ENCODE measurements around the gene GPC6.
A peak's percentile ranks its signal among the peaks of the same experiment; 100 is the strongest.

The GPC6 gene

DNA sequence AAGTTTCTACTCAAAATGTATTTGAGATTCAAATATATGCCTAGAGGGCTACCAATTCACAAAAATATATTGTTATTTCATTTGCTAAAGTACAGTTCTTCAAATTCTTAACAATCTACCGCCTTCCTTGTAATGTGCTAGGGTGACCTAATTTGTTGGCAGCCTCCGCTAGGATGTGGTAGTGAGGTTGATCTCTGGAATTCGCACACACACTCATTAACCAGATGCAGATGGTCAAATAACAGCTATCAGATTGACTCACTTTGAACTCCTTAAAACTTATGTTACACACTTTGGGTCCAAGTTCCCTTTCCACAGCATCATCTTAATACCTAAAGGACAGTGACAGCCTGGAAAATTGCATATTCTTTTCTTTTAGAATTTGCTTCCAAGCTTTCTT, 885.6 kb downstream of the GPC6 start:
- no peaks in the 10 kb centered on the region for H3K27me3 ChIP-seq (ENCODE audit: control insufficient read depth in 1 of 2, insufficient read depth in 1 of 2, low read length in 2 of 2)
- H3K4me3 ChIP-seq (ENCODE audit: insufficient read depth in 1 of 2, low read depth in 1 of 2, low read length in 2 of 2) = no peak overlapping the region
- H2AFZ ChIP-seq (ENCODE audit: low read depth, low read length) = no peak overlapping the region
- no peak overlapping the region for H3K14ac ChIP-seq (ENCODE audit: low read length in 2 of 2)
- H4K91ac ChIP-seq (ENCODE audit: low read length) = no peak overlapping the region
- H3K4me1 ChIP-seq (ENCODE audit: control insufficient read depth, insufficient read depth, low read depth, low read length) = peaks cover 1% of the 10 kb centered on the region
- H3K9ac ChIP-seq (ENCODE audit: low read length) = peak overlapping the region; percentile 36
- no peak overlapping the region for H3K23ac ChIP-seq (ENCODE audit: low read length in 2 of 2)
- no peak overlapping the region for H3K4me2 ChIP-seq (ENCODE audit: low read length, poor library complexity, severe bottlenecking)
- H2BK15ac ChIP-seq (ENCODE audit: low read depth, poor library complexity, severe bottlenecking) = no peak overlapping the region
- H4K8ac ChIP-seq (ENCODE audit: low read length) = no peak overlapping the region
- no peaks in the 10 kb centered on the region for H3K79me1 ChIP-seq (replicated peaks; ENCODE audit: low read length, poor library complexity, severe bottlenecking)
- H2AK5ac ChIP-seq (ENCODE audit: low read length, severe bottlenecking) = no peak overlapping the region
- peak; percentile 64 for DNase-seq
- no peaks in the 10 kb centered on the region for H3K36me3 ChIP-seq (ENCODE audit: control insufficient read depth in 1 of 2, insufficient read depth in 2 of 2, low read depth in 1 of 2, low read length in 2 of 2)
- no peak overlapping the region for H3K4ac ChIP-seq (ENCODE audit: low read depth in 1 of 2, low read length in 2 of 2)
- H2BK12ac ChIP-seq (ENCODE audit: low read length in 2 of 2) = no peak overlapping the region
- WGBS = 46% methylated on average over 2 of the region's 3 CpGs
- no peak overlapping the region for H3K18ac ChIP-seq (ENCODE audit: low read depth in 1 of 2, low read length in 2 of 2)
- no peak overlapping the region for H2BK120ac ChIP-seq (ENCODE audit: low read depth, low read length)
- peak overlapping the region; percentile 92 for H3K27ac ChIP-seq (ENCODE audit: low read length, poor library complexity, severe bottlenecking)
- H3K9me3 ChIP-seq (ENCODE audit: control insufficient read depth, low read length) = no peaks in the 10 kb centered on the region
- H2BK5ac ChIP-seq (ENCODE audit: low read depth, low read length, poor library complexity, severe bottlenecking) = no peak overlapping the region

DNA sequence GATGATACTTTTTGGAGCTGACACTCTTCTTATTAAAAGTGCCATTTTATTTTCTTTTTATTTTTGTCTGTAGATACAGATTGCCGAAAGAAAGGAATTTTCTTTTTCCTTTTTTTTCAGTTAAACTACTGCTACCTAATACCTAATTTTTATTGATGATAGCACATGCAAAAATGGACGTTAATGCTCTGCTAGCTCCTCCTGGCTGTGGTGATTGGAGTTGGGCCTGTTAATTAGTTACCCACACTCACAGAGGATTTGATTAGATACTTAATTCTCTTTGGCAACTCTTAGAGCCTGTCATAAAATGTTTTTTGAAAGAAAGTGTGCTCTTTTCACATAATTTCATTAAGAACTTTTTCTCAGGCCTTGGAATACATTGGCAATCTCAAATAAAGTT, 886.1 kb downstream of the GPC6 start:
- Histone ChIP-seq H3K4me2 (ENCODE audit: low read length, poor library complexity, severe bottlenecking) (no peak overlapping the region), H3K4me1 (ENCODE audit: control insufficient read depth, insufficient read depth, low read depth, low read length) (peaks cover 1% of the 10 kb centered on the region), H4K8ac (ENCODE audit: low read length) (no peak overlapping the region), H3K9me3 (ENCODE audit: control insufficient read depth, low read length) (no peaks in the 10 kb centered on the region), H2BK12ac (ENCODE audit: low read length in 2 of 2) (no peak overlapping the region), H3K4ac (ENCODE audit: low read depth in 1 of 2, low read length in 2 of 2) (no peak overlapping the region), H3K79me1 (replicated peaks; ENCODE audit: low read length, poor library complexity, severe bottlenecking) (no peaks in the 10 kb centered on the region), H2BK15ac (ENCODE audit: low read depth, poor library complexity, severe bottlenecking) (no peak overlapping the region), H3K9ac (ENCODE audit: low read length) (peak overlapping the region; percentile 36), H2BK120ac (ENCODE audit: low read depth, low read length) (no peak overlapping the region), H3K27ac (ENCODE audit: low read length, poor library complexity, severe bottlenecking) (peak overlapping the region; percentile 92), H3K4me3 (ENCODE audit: insufficient read depth in 1 of 2, low read depth in 1 of 2, low read length in 2 of 2) (no peak overlapping the region), H3K14ac (ENCODE audit: low read length in 2 of 2) (no peak overlapping the region), H2BK5ac (ENCODE audit: low read depth, low read length, poor library complexity, severe bottlenecking) (no peak overlapping the region), H3K27me3 (ENCODE audit: control insufficient read depth in 1 of 2, insufficient read depth in 1 of 2, low read length in 2 of 2) (no peaks in the 10 kb centered on the region), H4K91ac (ENCODE audit: low read length) (no peak overlapping the region), H2AK5ac (ENCODE audit: low read length, severe bottlenecking) (no peak overlapping the region), H2AFZ (ENCODE audit: low read depth, low read length) (no peak overlapping the region), H3K23ac (ENCODE audit: low read length in 2 of 2) (no peak overlapping the region), H3K36me3 (ENCODE audit: control insufficient read depth in 1 of 2, insufficient read depth in 2 of 2, low read depth in 1 of 2, low read length in 2 of 2) (no peaks in the 10 kb centered on the region), H3K18ac (ENCODE audit: low read depth in 1 of 2, low read length in 2 of 2) (no peak overlapping the region)
- no peak for DNase-seq
- WGBS = no CpG with 5 or more reads among the region's 2 CpGs

DNA sequence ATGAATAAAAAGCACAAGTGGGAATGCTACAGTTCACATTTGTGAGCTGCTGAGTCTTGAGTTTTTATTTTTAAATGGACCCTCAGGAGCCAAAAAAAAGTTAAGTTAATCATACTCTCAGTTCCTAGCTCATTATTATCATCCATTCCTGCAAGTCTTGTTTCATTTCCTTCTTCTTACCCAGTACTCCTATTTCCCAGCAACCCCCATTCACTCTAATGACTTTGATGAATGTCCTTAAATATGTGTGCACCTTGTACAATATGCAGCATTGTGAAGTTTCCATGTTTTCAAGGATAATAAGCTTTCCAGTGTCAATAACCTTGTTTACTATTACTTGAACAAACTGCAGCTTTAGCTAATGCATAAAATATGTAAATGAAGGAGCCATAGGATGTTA, 886.6 kb downstream of the GPC6 start:
- H3K4ac ChIP-seq (ENCODE audit: low read depth in 1 of 2, low read length in 2 of 2) = no peak overlapping the region
- no peak overlapping the region for H4K8ac ChIP-seq (ENCODE audit: low read length)
- no peak overlapping the region for H3K18ac ChIP-seq (ENCODE audit: low read depth in 1 of 2, low read length in 2 of 2)
- peaks cover 1% of the 10 kb centered on the region for H3K4me1 ChIP-seq (ENCODE audit: control insufficient read depth, insufficient read depth, low read depth, low read length)
- no peak overlapping the region for H2AK5ac ChIP-seq (ENCODE audit: low read length, severe bottlenecking)
- no peak overlapping the region for H3K4me3 ChIP-seq (ENCODE audit: insufficient read depth in 1 of 2, low read depth in 1 of 2, low read length in 2 of 2)
- no peak overlapping the region for H2BK120ac ChIP-seq (ENCODE audit: low read depth, low read length)
- no peak for DNase-seq
- H3K23ac ChIP-seq (ENCODE audit: low read length in 2 of 2) = no peak overlapping the region
- no peak overlapping the region for H4K91ac ChIP-seq (ENCODE audit: low read length)
- H3K14ac ChIP-seq (ENCODE audit: low read length in 2 of 2) = no peak overlapping the region
- no peaks in the 10 kb centered on the region for H3K36me3 ChIP-seq (ENCODE audit: control insufficient read depth in 1 of 2, insufficient read depth in 2 of 2, low read depth in 1 of 2, low read length in 2 of 2)
- H2AFZ ChIP-seq (ENCODE audit: low read depth, low read length) = no peak overlapping the region
- peak overlapping the region; percentile 92 for H3K27ac ChIP-seq (ENCODE audit: low read length, poor library complexity, severe bottlenecking)
- H2BK5ac ChIP-seq (ENCODE audit: low read depth, low read length, poor library complexity, severe bottlenecking) = no peak overlapping the region
- H3K9ac ChIP-seq (ENCODE audit: low read length) = no peak overlapping the region
- H2BK15ac ChIP-seq (ENCODE audit: low read depth, poor library complexity, severe bottlenecking) = no peak overlapping the region
- H3K79me1 ChIP-seq (replicated peaks; ENCODE audit: low read length, poor library complexity, severe bottlenecking) = no peaks in the 10 kb centered on the region
- no peak overlapping the region for H2BK12ac ChIP-seq (ENCODE audit: low read length in 2 of 2)
- no peaks in the 10 kb centered on the region for H3K27me3 ChIP-seq (ENCODE audit: control insufficient read depth in 1 of 2, insufficient read depth in 1 of 2, low read length in 2 of 2)
- H3K9me3 ChIP-seq (ENCODE audit: control insufficient read depth, low read length) = no peaks in the 10 kb centered on the region
- H3K4me2 ChIP-seq (ENCODE audit: low read length, poor library complexity, severe bottlenecking) = no peak overlapping the region

DNA sequence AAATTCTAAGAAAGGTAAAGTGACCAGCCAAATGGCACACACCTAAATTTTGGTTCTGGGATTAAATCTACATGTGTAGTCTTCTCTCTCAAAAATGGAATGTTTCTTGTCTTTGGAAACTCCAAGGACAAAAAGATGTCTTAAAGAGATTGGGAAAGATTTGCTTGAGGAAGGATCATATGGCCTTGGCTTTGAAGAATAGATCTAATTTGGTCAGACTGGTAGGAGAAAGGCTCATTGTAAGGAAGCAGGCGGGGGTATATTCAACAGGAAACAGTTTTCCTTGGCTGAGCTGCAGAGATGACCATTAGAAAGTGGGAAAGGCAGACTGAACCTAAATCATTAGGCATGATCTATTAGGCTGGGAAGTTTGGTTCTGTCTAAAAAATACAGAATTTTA, 887.6 kb downstream of the GPC6 start:
- H3K27me3 ChIP-seq (ENCODE audit: control insufficient read depth in 1 of 2, insufficient read depth in 1 of 2, low read length in 2 of 2) = no peaks in the 10 kb centered on the region
- WGBS = 90% methylated on average over 1 of the region's 1 CpG
- no peak overlapping the region for H3K9ac ChIP-seq (ENCODE audit: low read length)
- H3K36me3 ChIP-seq (ENCODE audit: control insufficient read depth in 1 of 2, insufficient read depth in 2 of 2, low read depth in 1 of 2, low read length in 2 of 2) = no peaks in the 10 kb centered on the region
- no peak for DNase-seq
- H2BK15ac ChIP-seq (ENCODE audit: low read depth, poor library complexity, severe bottlenecking) = no peak overlapping the region
- H3K79me1 ChIP-seq (replicated peaks; ENCODE audit: low read length, poor library complexity, severe bottlenecking) = no peaks in the 10 kb centered on the region
- H2AFZ ChIP-seq (ENCODE audit: low read depth, low read length) = no peak overlapping the region
- H3K4me1 ChIP-seq (ENCODE audit: control insufficient read depth, insufficient read depth, low read depth, low read length) = peaks cover 2% of the 10 kb centered on the region
- no peak overlapping the region for H3K4ac ChIP-seq (ENCODE audit: low read depth in 1 of 2, low read length in 2 of 2)
- no peaks in the 10 kb centered on the region for H3K9me3 ChIP-seq (ENCODE audit: control insufficient read depth, low read length)
- H3K14ac ChIP-seq (ENCODE audit: low read length in 2 of 2) = no peak overlapping the region
- no peak overlapping the region for H3K27ac ChIP-seq (ENCODE audit: low read length, poor library complexity, severe bottlenecking)
- H4K8ac ChIP-seq (ENCODE audit: low read length) = no peak overlapping the region
- no peak overlapping the region for H3K18ac ChIP-seq (ENCODE audit: low read depth in 1 of 2, low read length in 2 of 2)
- H2BK12ac ChIP-seq (ENCODE audit: low read length in 2 of 2) = no peak overlapping the region
- H2BK5ac ChIP-seq (ENCODE audit: low read depth, low read length, poor library complexity, severe bottlenecking) = no peak overlapping the region
- H2BK120ac ChIP-seq (ENCODE audit: low read depth, low read length) = no peak overlapping the region
- no peak overlapping the region for H3K4me2 ChIP-seq (ENCODE audit: low read length, poor library complexity, severe bottlenecking)
- peak overlapping the region; percentile 16 for H2AK5ac ChIP-seq (ENCODE audit: low read length, severe bottlenecking)
- H4K91ac ChIP-seq (ENCODE audit: low read length) = no peak overlapping the region
- H3K23ac ChIP-seq (ENCODE audit: low read length in 2 of 2) = no peak overlapping the region
- H3K4me3 ChIP-seq (ENCODE audit: insufficient read depth in 1 of 2, low read depth in 1 of 2, low read length in 2 of 2) = no peak overlapping the region

All from mesenchymal stem cell (in vitro differentiated cells and primary cell).